GM12878 (cell line): ENCODE measurements around the gene CRKL.

Source experiments
- CREB1 ChIP-seq: IDR thresholded peaks from 2 replicates; pipeline ENCODE4 v1.6.1; 2012; ENCODE audit warnings: low read depth, mild to moderate bottlenecking, inconsistent platforms
- CTCF ChIP-seq, 3 experiments: IDR thresholded peaks in 2 of 3; conservative IDR thresholded peaks in 1 of 3; 2 replicates each; pipeline ENCODE4 v1.5.1; 2011; ENCODE audit warnings: low read depth in 3 of 3, low read length in 3 of 3, mild to moderate bottlenecking in 3 of 3, control low read depth in 2 of 3, moderate library complexity in 2 of 3, inconsistent platforms in 1 of 3, mixed read lengths in 1 of 3; ENCODE audit not compliant: control insufficient read depth in 2 of 3, insufficient read depth in 1 of 3; ENCODE audit errors: extremely low read depth in 1 of 3
- ESRRA ChIP-seq: IDR thresholded peaks from 2 replicates; pipeline ENCODE4 v1.6.1; 2012; ENCODE audit warnings: mild to moderate bottlenecking, low read length, improper control_type of control experiment
- MAX ChIP-seq: IDR thresholded peaks from 2 replicates; pipeline ENCODE4 v1.6.1; 2012; ENCODE audit warnings: low read depth, low read length, improper control_type of control experiment
- NRF1 ChIP-seq: conservative IDR thresholded peaks from 2 replicates; pipeline ENCODE4 v1.6.1; 2011; ENCODE audit warnings: mild to moderate bottlenecking, low read depth, low read length, improper control_type of control experiment
- POLR2A ChIP-seq: IDR thresholded peaks from 2 replicates; pipeline ENCODE4 v1.6.1; 2011; ENCODE audit warnings: low read depth, mild to moderate bottlenecking, low read length
- RCOR1 ChIP-seq: conservative IDR thresholded peaks from 2 replicates; pipeline ENCODE4 v1.6.1; 2012; ENCODE audit warnings: low read depth, low read length, improper control_type of control experiment
- USF2 ChIP-seq: IDR thresholded peaks from 2 replicates; pipeline ENCODE4 v1.6.1; 2011; ENCODE audit warnings: low read depth, low read length, improper control_type of control experiment, borderline replicate concordance
- ZNF592 ChIP-seq: fragments of 450-650 bp; IDR thresholded peaks from 2 replicates; pipeline ENCODE4 v1.6.1; 2017; ENCODE audit warnings: mild to moderate bottlenecking, moderate library complexity

- TF ChIP-seq CREB1 (no peak), CTCF (IDR thresholded peaks at IDR 0.05 in 2 of 3, conservative IDR thresholded peaks at IDR 0.05 in 1 of 3; ENCODE audit: control insufficient read depth in 2 of 3, extremely low read depth in 1 of 3, insufficient read depth in 1 of 3, low read depth in 3 of 3, low read length in 3 of 3) (no peak), NRF1 (no peak), USF2 (no peak), ZNF592 (no peak), POLR2A (no peak), RCOR1 (no peak), MAX (no peak), ESRRA (no peak)
Observed at GRCh38 chr22:20972933-20973577, 55.8 kb downstream of the CRKL start.
